HepG2 (cell line): ENCODE measurements around the gene TSG101. TPM values are rescaled to one million over a fixed set of nuclear protein-coding genes. Genes with fewer than 3 reads are reported as not detected.

Experiments used
- AHDC1 ChIP-seq: sonication (generic); formaldehyde crosslinking; IDR thresholded peaks from 2 replicates; pipeline ENCODE4 v1.5.1; 2020; ENCODE audit warnings: mild to moderate bottlenecking, missing genetic modification reagents, borderline replicate concordance
- ATF3 ChIP-seq: sonication (generic); formaldehyde crosslinking; IDR thresholded peaks from 2 replicates; pipeline ENCODE4 v1.4.0; 2020; ENCODE audit warnings: missing genetic modification reagents
- DBP ChIP-seq: sonication (generic); formaldehyde crosslinking; IDR thresholded peaks from 2 replicates; pipeline ENCODE4 v1.4.0; 2020; ENCODE audit warnings: missing genetic modification reagents; ENCODE audit errors: not compliant biosample characterization
- HHEX ChIP-seq: IDR thresholded peaks from 2 replicates; pipeline ENCODE4 v1.6.1; 2016; ENCODE audit warnings: control low read depth
- KDM5B ChIP-seq: sonication (generic); formaldehyde crosslinking; IDR thresholded peaks from 2 replicates; pipeline ENCODE4 v1.4.0; 2020; ENCODE audit warnings: missing genetic modification reagents, mild to moderate bottlenecking, borderline replicate concordance
- PBX2 ChIP-seq: IDR thresholded peaks from 2 replicates; pipeline ENCODE4 v1.6.1; 2016; ENCODE audit warnings: control low read depth
- PLRG1 ChIP-seq: fragments of 450-650 bp; conservative IDR thresholded peaks from 2 replicates; pipeline ENCODE4 v1.6.1; 2016
- REL ChIP-seq: sonication (generic); formaldehyde crosslinking; conservative IDR thresholded peaks from 2 replicates; pipeline ENCODE4 v1.8.0; 2022; ENCODE audit warnings: mild to moderate bottlenecking, missing genetic modification reagents, moderate library complexity
- SOX5 ChIP-seq: IDR thresholded peaks from 2 replicates; pipeline ENCODE4 v1.6.1; 2016; ENCODE audit warnings: borderline replicate concordance
- SP5 ChIP-seq: IDR thresholded peaks from 2 replicates; pipeline ENCODE4 v1.6.1; 2016; ENCODE audit warnings: low read depth, borderline replicate concordance
- SYNCRIP ChIP-seq: fragments of 200-400 bp; formaldehyde crosslinking; IDR thresholded peaks from 2 replicates; pipeline ENCODE4 v1.6.1; 2018; ENCODE audit warnings: mild to moderate bottlenecking, low read depth, low read length; ENCODE audit not compliant: insufficient read depth
- THAP11 ChIP-seq: IDR thresholded peaks from 2 replicates; pipeline ENCODE4 v1.6.1; 2016; ENCODE audit warnings: missing biosample characterization, missing genetic modification reagents
- ZBTB34 ChIP-seq: sonication (generic); formaldehyde crosslinking; IDR thresholded peaks from 2 replicates; pipeline ENCODE4 v1.8.0; 2022; ENCODE audit warnings: mild to moderate bottlenecking, missing genetic modification reagents
- ZNF234 ChIP-seq: sonication (generic); formaldehyde crosslinking; conservative IDR thresholded peaks from 2 replicates; pipeline ENCODE4 v1.5.1; 2020; ENCODE audit warnings: mild to moderate bottlenecking, missing genetic modification reagents
- ZNF354B ChIP-seq: sonication (generic); formaldehyde crosslinking; IDR thresholded peaks from 2 replicates; pipeline ENCODE4 v1.8.0; 2022; ENCODE audit warnings: mild to moderate bottlenecking, missing genetic modification reagents
- ZNF432 ChIP-seq: sonication (generic); formaldehyde crosslinking; IDR thresholded peaks from 2 replicates; pipeline ENCODE4 v1.5.0; 2020; ENCODE audit warnings: missing genetic modification reagents, mild to moderate bottlenecking, borderline replicate concordance
- ZNF468 ChIP-seq: sonication (generic); formaldehyde crosslinking; IDR thresholded peaks from 2 replicates; pipeline ENCODE4 v1.8.0; 2022; ENCODE audit warnings: mild to moderate bottlenecking, moderate library complexity, missing genetic modification reagents
- ZUFSP ChIP-seq: sonication (generic); formaldehyde crosslinking; IDR thresholded peaks from 2 replicates; pipeline ENCODE4 v1.9.0; 2021; ENCODE audit warnings: missing genetic modification reagents, mild to moderate bottlenecking, borderline replicate concordance
- polyA plus RNA-seq, 8 experiments: library from polyadenylated mRNA; depleted of rRNA in 3 of 8; stranded (reverse) in 7 of 8; unstranded in 1 of 8; fragments of >200 nt; fragmentation: Illumina TruSeq in 4 of 8; extraction: Trizol in 4 of 8; gene quantifications; 2 replicates each; pipeline versions ENCODE4 v1.2.1 to v1.2.3, GENCODE V29; 2011 to 2016; ENCODE audit warnings: low read depth in 4 of 8, missing spikeins in 1 of 8, mixed read lengths in 1 of 8; ENCODE audit not compliant: insufficient read depth in 1 of 8
- total RNA-seq, 5 experiments: library from RNA; depleted of rRNA; stranded (reverse); fragments of >200 nt; fragmentation: Illumina TruSeq; extraction: Trizol; gene quantifications; 2 replicates each; pipeline ENCODE4 v1.2.3, GENCODE V29; 2016; ENCODE audit warnings: low read depth in 1 of 5

The TSG101 gene
- total and polyA plus RNA-seq, 2 of the 13 experiments (the other 11 are each of a cell fraction or from before 2014, with no cell fraction given) = 69.3 to 206 TPM

GRCh38 chr11:18526521-18527296 lies at the start of gene TSG101 (continued):
- TF ChIP-seq AHDC1 (CRISPR knock-in tag) (peak; percentile 34; the same call in 1 of the 2 replicates), SOX5 (CRISPR knock-in tag) (peak; percentile 41; the same call in 1 of the 2 replicates), ATF3 (CRISPR knock-in tag) (peak; percentile 45; the same call in 1 of the 2 replicates), ZBTB34 (CRISPR knock-in tag) (no peak), PBX2 (CRISPR knock-in tag) (no peak), SP5 (CRISPR knock-in tag) (peak; percentile 51; the same call in 1 of the 2 replicates), ZNF354B (CRISPR knock-in tag) (no peak; the same call in 1 of the 2 replicates), ZNF234 (no peak), THAP11 (CRISPR knock-in tag) (peak; percentile 93), REL (CRISPR knock-in tag) (peak; percentile 95), ZNF468 (no peak), ZNF432 (CRISPR knock-in tag) (no peak), PLRG1 (no peak), ZUFSP (CRISPR knock-in tag) (no peak), DBP (CRISPR knock-in tag) (no peak), SYNCRIP (no peak), HHEX (CRISPR knock-in tag) (no peak), KDM5B (CRISPR knock-in tag) (peak; percentile 87)
